Activated CD8-positive, alpha-beta T cell treated with anti-CD3 and anti-CD28 coated beads for 36 hours (primary cell): ENCODE measurements around the gene UBE3C. TPM values are rescaled to one million over a fixed set of nuclear protein-coding genes. Genes with fewer than 3 reads are reported as not detected.

Experiments
- ATAC-seq: fragments of 200-7000 bp; cut with Tn5 transposase; one replicate; pipeline ENCODE4 v1.10.0; 2021; ENCODE audit warnings: mild to moderate bottlenecking, moderate library complexity
- CTCF ChIA-PET: fragments of 350-600 bp; sonication (Branson Sonifier 250); formaldehyde crosslinking; loops from one replicate; lab custom pipeline; 2021; ENCODE audit warnings: antibody characterized with exemption; lab: Charles Lee
- POLR2A ChIA-PET: fragments of 350-600 bp; sonication (Branson Sonifier 250); formaldehyde crosslinking; loops from one replicate; lab custom pipeline; 2021; ENCODE audit warnings: antibody characterized with exemption; lab: Charles Lee
- DNase-seq: peaks from one replicate; pipeline ENCODE4 v3.0.0-alpha.2; 2020
- H3K27ac Mint-ChIP-seq: one replicate; pipeline ENCODE4 v1.8.0; 2021; ENCODE audit warnings: mild to moderate bottlenecking, mixed read lengths
- H3K27me3 Mint-ChIP-seq: one replicate; pipeline ENCODE4 v1.8.0; 2021; ENCODE audit warnings: mixed read lengths
- H3K36me3 Mint-ChIP-seq: one replicate; pipeline ENCODE4 v1.8.0; 2021; ENCODE audit warnings: low read depth, mixed read lengths
- H3K4me1 Mint-ChIP-seq: one replicate; pipeline ENCODE4 v1.8.0; 2021; ENCODE audit warnings: low read depth, mixed read lengths
- H3K4me3 Mint-ChIP-seq: one replicate; pipeline ENCODE4 v1.8.0; 2021; ENCODE audit warnings: mild to moderate bottlenecking, moderate library complexity, mixed read lengths
- H3K9me3 Mint-ChIP-seq: one replicate; pipeline ENCODE4 v1.8.0; 2021; ENCODE audit warnings: mixed read lengths
- intact Hi-C: fragments of 100-400 bp; cut with micrococcal nuclease; formaldehyde crosslinking; loops from one replicate; pipeline ENCODE4 v1.10.0; 2022
- total RNA-seq, 2 experiments: library from RNA; stranded (reverse); gene quantifications; one replicate each; pipeline ENCODE4 v1.2.3, GENCODE V29; 2021
- TF ChIP-seq, protein P1 (sequence below): fragments of 200-600 bp; IDR thresholded peaks from one replicate; pipeline ENCODE4 v1.8.0; 2022; ENCODE audit warnings: antibody characterized with exemption, mild to moderate bottlenecking

The UBE3C gene
- total RNA-seq, 2 experiments from 2014 or later, result 59.0 to 59.6 TPM

DNA sequence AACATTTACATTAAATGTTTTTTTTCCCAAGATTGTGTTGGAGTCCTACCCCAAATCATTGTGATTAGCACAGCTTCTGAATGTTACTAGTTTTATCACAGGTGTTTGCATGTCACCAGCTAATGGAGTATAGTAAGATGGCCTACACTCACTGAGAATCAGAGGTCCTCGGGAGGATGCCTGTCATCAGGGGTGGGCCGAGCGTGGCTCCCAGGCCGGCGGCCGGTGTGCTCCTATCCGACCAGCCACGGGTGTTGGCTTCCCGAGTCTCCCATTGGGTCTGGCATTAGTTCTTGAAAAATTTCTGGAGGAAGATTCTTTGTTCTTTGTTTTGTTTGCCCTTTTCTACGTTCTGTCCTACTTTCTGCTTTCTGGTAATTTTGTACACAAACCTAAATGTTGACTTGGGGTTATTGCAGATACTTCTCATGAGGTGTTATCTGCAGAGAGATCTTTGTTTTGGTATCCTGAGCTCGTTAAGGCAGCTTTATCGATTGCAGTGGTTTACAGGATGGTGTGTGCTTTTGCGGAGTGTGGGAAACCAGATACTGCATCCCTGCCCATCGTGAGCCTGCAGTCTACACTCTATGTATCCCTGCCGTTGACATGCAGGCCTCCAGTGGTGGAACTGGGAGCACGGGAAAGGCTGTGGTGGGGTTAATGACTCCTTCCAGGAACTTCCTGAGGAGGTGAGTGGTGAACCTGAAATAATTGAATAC, 130.8 kb downstream of the UBE3C start:
- Mint-ChIP-seq H3K4me1 (peaks cover 2% of the 10 kb centered on the region), H3K27me3 (no peaks in the 10 kb centered on the region), H3K4me3 (no peak overlapping the region), H3K36me3 (peaks cover 16% of the 10 kb centered on the region), H3K9me3 (no peaks in the 10 kb centered on the region), H3K27ac (no peak overlapping the region)
- no peak for DNase-seq
- no peak for ATAC-seq
- CTCF ChIA-PET, result interaction anchor here (1.6 to 4.0 kb wide), 2 partner anchors 18 to 27 kb away, joined by 3 to 15 read pairs; no protein-coding TSS in a partner anchor
- TF ChIP-seq, protein P1, sequence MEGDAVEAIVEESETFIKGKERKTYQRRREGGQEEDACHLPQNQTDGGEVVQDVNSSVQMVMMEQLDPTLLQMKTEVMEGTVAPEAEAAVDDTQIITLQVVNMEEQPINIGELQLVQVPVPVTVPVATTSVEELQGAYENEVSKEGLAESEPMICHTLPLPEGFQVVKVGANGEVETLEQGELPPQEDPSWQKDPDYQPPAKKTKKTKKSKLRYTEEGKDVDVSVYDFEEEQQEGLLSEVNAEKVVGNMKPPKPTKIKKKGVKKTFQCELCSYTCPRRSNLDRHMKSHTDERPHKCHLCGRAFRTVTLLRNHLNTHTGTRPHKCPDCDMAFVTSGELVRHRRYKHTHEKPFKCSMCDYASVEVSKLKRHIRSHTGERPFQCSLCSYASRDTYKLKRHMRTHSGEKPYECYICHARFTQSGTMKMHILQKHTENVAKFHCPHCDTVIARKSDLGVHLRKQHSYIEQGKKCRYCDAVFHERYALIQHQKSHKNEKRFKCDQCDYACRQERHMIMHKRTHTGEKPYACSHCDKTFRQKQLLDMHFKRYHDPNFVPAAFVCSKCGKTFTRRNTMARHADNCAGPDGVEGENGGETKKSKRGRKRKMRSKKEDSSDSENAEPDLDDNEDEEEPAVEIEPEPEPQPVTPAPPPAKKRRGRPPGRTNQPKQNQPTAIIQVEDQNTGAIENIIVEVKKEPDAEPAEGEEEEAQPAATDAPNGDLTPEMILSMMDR, result no peak
- intact Hi-C loops, result no loop called here
- POLR2A ChIA-PET, result no interaction called here

DNA sequence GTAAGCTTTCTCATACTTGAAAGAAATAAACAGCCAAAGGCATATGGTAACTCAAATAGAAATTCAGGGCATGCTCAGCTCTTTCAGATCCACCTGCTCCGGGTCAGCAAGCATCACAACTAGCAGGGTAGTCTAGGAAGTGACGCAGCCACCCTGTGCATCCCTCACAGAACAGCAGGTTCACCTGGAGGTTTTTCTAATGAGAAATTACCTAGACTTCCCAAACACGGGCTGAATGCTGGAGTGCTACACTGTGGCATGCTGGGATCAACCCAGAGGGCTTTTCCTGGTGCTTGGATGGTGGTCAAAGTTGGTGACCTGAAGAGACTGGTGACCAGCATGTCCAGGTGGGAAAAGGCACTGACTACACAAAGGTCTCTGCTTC, 131.3 kb downstream of the UBE3C start:
- ChIA-PET POLR2A (no interaction called here), CTCF (interaction anchor here (1.6 to 4.0 kb wide), 2 partner anchors 19 to 27 kb away, joined by 3 to 15 read pairs; no protein-coding TSS in a partner anchor)
- TF ChIP-seq, protein P1, result no peak
- Mint-ChIP-seq H3K4me3 (no peak overlapping the region), H3K36me3 (peaks cover 14% of the 10 kb centered on the region), H3K4me1 (peaks cover 2% of the 10 kb centered on the region), H3K27me3 (no peaks in the 10 kb centered on the region), H3K9me3 (no peaks in the 10 kb centered on the region), H3K27ac (peak overlapping the region; percentile 4)
- ATAC-seq, result no peak
- no peak for DNase-seq
- intact Hi-C loops, result no loop called here

DNA sequence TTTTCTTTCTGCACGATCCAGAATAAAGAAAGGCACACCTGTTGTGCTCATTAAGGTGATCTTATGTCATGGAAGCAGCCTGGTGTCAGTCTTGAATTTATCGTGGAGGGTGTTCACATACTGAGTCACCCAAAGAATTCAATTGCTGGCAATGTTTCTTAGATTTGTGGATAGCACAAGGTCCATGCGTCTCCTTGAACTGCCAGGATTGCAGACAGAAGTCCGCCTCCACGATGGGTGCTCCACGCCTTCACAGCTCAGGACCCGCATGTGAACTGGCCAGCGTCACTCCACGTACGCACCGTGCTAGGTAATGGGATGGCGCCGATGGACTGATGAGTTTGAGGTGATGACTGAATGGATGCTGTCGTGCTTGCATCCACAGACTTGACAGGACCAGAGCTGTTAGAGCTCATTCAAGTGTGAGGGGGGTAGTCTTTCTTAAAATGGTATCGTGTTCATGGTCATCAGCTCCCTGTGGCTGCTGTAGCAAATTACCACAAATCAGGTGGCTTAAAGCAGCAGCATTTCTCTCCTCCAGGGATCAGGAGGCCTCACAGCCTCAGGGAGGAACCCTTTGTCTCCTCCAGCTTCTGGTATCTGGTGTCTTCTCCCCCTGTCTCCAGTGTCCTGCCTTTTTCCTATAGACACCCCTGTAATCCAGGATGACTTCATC, 132.7 kb downstream of the UBE3C start:
- ChIA-PET POLR2A (no interaction called here), CTCF (interaction anchor here (1.1 to 1.5 kb wide), 2 partner anchors 9 to 11 kb away, joined by 3 read pairs; no protein-coding TSS in a partner anchor)
- Mint-ChIP-seq H3K4me3 (no peak overlapping the region), H3K9me3 (no peaks in the 10 kb centered on the region), H3K27me3 (no peaks in the 10 kb centered on the region), H3K36me3 (peaks cover 10% of the 10 kb centered on the region), H3K27ac (peak overlapping the region; percentile 2), H3K4me1 (peaks cover 3% of the 10 kb centered on the region)
- no peak for DNase-seq
- ATAC-seq, result no peak
- intact Hi-C loops, result no loop called here
- TF ChIP-seq, protein P1, result no peak

DNA sequence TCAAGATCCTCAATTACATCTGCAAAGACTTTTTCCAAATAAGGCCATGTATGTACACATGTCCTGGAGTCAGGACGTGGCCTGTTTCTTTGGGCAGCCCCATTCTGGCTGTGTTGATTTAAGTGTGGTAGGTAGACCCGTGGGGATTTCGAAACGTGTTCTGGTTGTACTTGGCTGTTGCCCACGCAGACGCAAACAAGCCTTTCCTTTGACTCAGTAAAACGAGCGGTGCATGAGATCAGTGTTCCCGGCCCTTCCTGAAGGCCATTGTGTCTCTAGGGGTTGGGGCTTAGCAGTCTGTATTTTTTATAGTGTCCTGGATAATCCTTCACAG, 133.2 kb downstream of the UBE3C start:
- TF ChIP-seq, protein P1, result no peak
- no peak for ATAC-seq
- Mint-ChIP-seq H3K9me3 (no peaks in the 10 kb centered on the region), H3K36me3 (peaks cover 10% of the 10 kb centered on the region), H3K27me3 (no peaks in the 10 kb centered on the region), H3K4me3 (no peak overlapping the region), H3K27ac (peak overlapping the region; percentile 2), H3K4me1 (peaks cover 8% of the 10 kb centered on the region)
- CTCF ChIA-PET, result interaction anchor here (1.1 to 1.5 kb wide), 2 partner anchors 9 to 11 kb away, joined by 3 read pairs; no protein-coding TSS in a partner anchor
- intact Hi-C loops, result no loop called here
- no peak for DNase-seq
- POLR2A ChIA-PET, result no interaction called here
